PC-3 (cell line): ENCODE results near the gene ISG20. TPM values are rescaled to one million over a fixed set of nuclear protein-coding genes. Genes with fewer than 3 reads are reported as not detected.

ENCODE experiments used
- ATAC-seq: fragments of 200-7000 bp; cut with Tn5 transposase; 2 replicates; pipeline ENCODE4 v1.9.1; 2020; ENCODE audit warnings: mild to moderate bottlenecking, moderate library complexity
- BruUV-seq: library from RNA; stranded (reverse); fragments of 400-500 nt; replicated peaks from 2 replicates; lab custom pipeline; 2021; lab: Mats Ljungman, UMichigan
- CTCF ChIA-PET: fragments of 300-600 bp; sonication (Branson Sonifier 250); formaldehyde crosslinking; loops from one replicate; lab custom pipeline; 2022; ENCODE audit warnings: antibody characterized with exemption; lab: Charles Lee
- POLR2A ChIA-PET: fragments of 300-600 bp; sonication (Branson Sonifier 250); formaldehyde crosslinking; loops from one replicate; lab custom pipeline; 2022; ENCODE audit warnings: antibody characterized with exemption; ENCODE audit not compliant: unreplicated experiment; lab: Charles Lee
- DNase-seq: peaks from one replicate; pipeline ENCODE4 v3.0.0-alpha.2; 2015
- H2AFZ ChIP-seq: fragments of 300-600 bp; sonication (generic); 2 replicates; pipeline ENCODE4 v1.6.0; 2016; ENCODE audit warnings: antibody characterized with exemption, low read length
- H3F3A ChIP-seq: fragments of 300-600 bp; sonication (generic); one replicate; pipeline ENCODE4 v1.6.0; 2017; ENCODE audit warnings: antibody characterized with exemption, low read length, control low read depth, mild to moderate bottlenecking; ENCODE audit not compliant: unreplicated experiment
- H3K27ac ChIP-seq: fragments of 300-600 bp; sonication (generic); 2 replicates; pipeline ENCODE4 v1.5.1; 2016; ENCODE audit warnings: mild to moderate bottlenecking, low read length
- H3K27me3 ChIP-seq: fragments of 300-600 bp; sonication (generic); 2 replicates; pipeline ENCODE4 v1.6.1; 2016; ENCODE audit warnings: low read length, mixed read lengths
- H3K36me3 ChIP-seq: fragments of 300-600 bp; sonication (generic); 2 replicates; pipeline ENCODE4 v1.6.1; 2016; ENCODE audit warnings: low read depth, mixed run types, low read length, mixed read lengths
- H3K4me1 ChIP-seq: fragments of 300-600 bp; sonication (generic); 2 replicates; pipeline ENCODE4 v1.5.1; 2016; ENCODE audit warnings: low read length; ENCODE audit not compliant: insufficient read depth
- H3K4me2 ChIP-seq: fragments of 300-600 bp; sonication (generic); 2 replicates; pipeline ENCODE4 v1.6.0; 2016; ENCODE audit warnings: low read length
- H3K4me3 ChIP-seq: fragments of 300-600 bp; sonication (generic); 2 replicates; pipeline ENCODE4 v1.5.1; 2016; ENCODE audit warnings: mild to moderate bottlenecking, low read length, mixed read lengths
- H3K79me2 ChIP-seq: fragments of 300-600 bp; sonication (generic); 2 replicates; pipeline ENCODE4 v1.6.1; 2017; ENCODE audit warnings: low read length, mixed read lengths
- H3K9ac ChIP-seq: fragments of 300-600 bp; sonication (generic); 2 replicates; pipeline ENCODE4 v1.6.0; 2016; ENCODE audit warnings: mild to moderate bottlenecking, low read length
- H3K9me2 ChIP-seq: fragments of 300-600 bp; sonication (generic); replicated peaks from 2 replicates; pipeline ENCODE4 v1.6.1; 2016; ENCODE audit warnings: mixed run types, low read length, mixed read lengths
- H3K9me3 ChIP-seq: fragments of 300-600 bp; sonication (generic); 2 replicates; pipeline ENCODE4 v1.6.1; 2016; ENCODE audit warnings: low read length, mixed read lengths
- H4K20me1 ChIP-seq: fragments of 300-600 bp; sonication (generic); 2 replicates; pipeline ENCODE4 v1.6.1; 2016; ENCODE audit warnings: low read length, mixed read lengths
- CTCF ChIP-seq: fragments of 300-600 bp; sonication (generic); conservative IDR thresholded peaks from 2 replicates; pipeline ENCODE4 v1.5.1; 2017; ENCODE audit warnings: antibody characterized with exemption, low read depth, mild to moderate bottlenecking, low read length
- EZH2 ChIP-seq: fragments of 300-600 bp; sonication (generic); IDR thresholded peaks from one replicate; pipeline ENCODE4 v1.6.1; 2017; ENCODE audit warnings: antibody characterized with exemption, mild to moderate bottlenecking, low read length; ENCODE audit not compliant: unreplicated experiment
- EZH2phosphoT487 ChIP-seq: fragments of 300-600 bp; sonication (generic); IDR thresholded peaks from 2 replicates; pipeline ENCODE4 v1.6.1; 2018; ENCODE audit warnings: mild to moderate bottlenecking, antibody characterized with exemption, low read length, borderline replicate concordance
- intact Hi-C: fragments of 100-400 bp; cut with micrococcal nuclease; formaldehyde crosslinking; loops from 2 replicates; pipeline ENCODE4 v1.9.0; 2023
- total RNA-seq: library from RNA; depleted of rRNA; stranded (reverse); fragments of >200 nt; gene quantifications from 2 replicates; pipeline ENCODE4 v1.2.3, GENCODE V29; 2014

Gene ISG20
- total RNA-seq, 1 experiment from 2014 or later, result 64.0 TPM

GRCh38 chr15:88615303-88616107, 23.3 kb upstream of the ISG20 start:
- Histone ChIP-seq H4K20me1 (no peaks in the 10 kb centered on the region), H3K79me2 (no peaks in the 10 kb centered on the region), H3F3A (no peaks in the 10 kb centered on the region), H3K27me3 (no peaks in the 10 kb centered on the region), H3K27ac (no peak overlapping the region), H3K4me3 (no peak overlapping the region), H3K9me2 (no peaks in the 10 kb centered on the region), H3K4me2 (no peak overlapping the region), H3K9ac (no peak overlapping the region), H3K9me3 (no peaks in the 10 kb centered on the region), H3K4me1 (peaks cover 6% of the 10 kb centered on the region; the same call in 1 of the 2 replicates), H2AFZ (0 out of 2 replicates have a peak overlapping the region, but pooled peaks have one; percentile 30), H3K36me3 (no peaks in the 10 kb centered on the region)
- DNase-seq, result no peak
- no TSS peak for BruUV-seq
- intact Hi-C loops, result no loop called here
- ChIA-PET POLR2A (no interaction called here), CTCF (no interaction called here)
- ATAC-seq, result no peak
- TF ChIP-seq EZH2phosphoT487 (no peak), CTCF (no peak), EZH2 (no peak)

- ChIA-PET CTCF (no interaction called here), POLR2A (no interaction called here)
- H3K27ac ChIP-seq, result no peak overlapping the region
- peaks cover 1% of the 10 kb centered on the region for H3K79me2 ChIP-seq
- BruUV-seq, result no TSS peak
- H3K4me3 ChIP-seq, result no peak overlapping the region
- H3K27me3 ChIP-seq, result no peaks in the 10 kb centered on the region
- H3K9me2 ChIP-seq, result no peaks in the 10 kb centered on the region
- no peaks in the 10 kb centered on the region for H3K36me3 ChIP-seq
- no peak overlapping the region for H3K4me2 ChIP-seq
- H2AFZ ChIP-seq, result no peak overlapping the region
- H3K4me1 ChIP-seq, result peaks cover 10% of the 10 kb centered on the region; the same call in 1 of the 2 replicates
- DNase-seq (no peak), ATAC-seq (no peak)
- no peak overlapping the region for H3K9ac ChIP-seq
- no peaks in the 10 kb centered on the region for H3K9me3 ChIP-seq
- H4K20me1 ChIP-seq, result no peaks in the 10 kb centered on the region
- TF ChIP-seq CTCF (no peak), EZH2phosphoT487 (no peak), EZH2 (no peak)
- no peaks in the 10 kb centered on the region for H3F3A ChIP-seq
- intact Hi-C loops, result no loop called here
These were observed 22.6 kb upstream of the ISG20 start for GRCh38 chr15:88616240-88616639.

GRCh38 chr15:88617031-88617722, 21.6 kb upstream of the ISG20 start:
- DNase-seq (no peak), ATAC-seq (no peak)
- Histone ChIP-seq H3K27ac (no peak overlapping the region), H3K4me3 (no peak overlapping the region), H3K9me2 (no peaks in the 10 kb centered on the region), H3K79me2 (peaks cover 11% of the 10 kb centered on the region), H3K9me3 (no peaks in the 10 kb centered on the region), H3K4me2 (no peak overlapping the region), H3F3A (no peaks in the 10 kb centered on the region), H2AFZ (no peak overlapping the region), H4K20me1 (no peaks in the 10 kb centered on the region), H3K27me3 (no peaks in the 10 kb centered on the region), H3K36me3 (no peaks in the 10 kb centered on the region), H3K4me1 (peaks cover 10% of the 10 kb centered on the region; the same call in 1 of the 2 replicates), H3K9ac (no peak overlapping the region)
- no peak for TF ChIP-seq EZH2phosphoT487
- TF ChIP-seq CTCF, result no peak
- no peak for TF ChIP-seq EZH2
- intact Hi-C loops, result no loop called here
- CTCF ChIA-PET, result no interaction called here
- BruUV-seq, result no TSS peak
- POLR2A ChIA-PET, result no interaction called here
